Testis (tissue), 3 donors: Measurements from ENCODE around the gene ERI3. TPM values are rescaled to one million over a fixed set of nuclear protein-coding genes. Genes with fewer than 3 reads are reported as not detected.

Experiments
- DNase-seq: peaks from one replicate; pipeline ENCODE4 v3.0.0-alpha.2; 2019
- H3K27ac ChIP-seq, 2 donors: fragments of 200-600 bp; sonication (generic); one replicate each; pipeline ENCODE4 v1.5.1; 2019
- H3K27me3 ChIP-seq: fragments of 200-600 bp; sonication (generic); one replicate; pipeline ENCODE4 v1.5.1; 2019
- H3K36me3 ChIP-seq: fragments of 200-600 bp; sonication (generic); one replicate; pipeline ENCODE4 v1.5.1; 2017; ENCODE audit warnings: low read depth; ENCODE audit errors: missing control alignments
- H3K4me1 ChIP-seq: fragments of 200-600 bp; sonication (generic); one replicate; pipeline ENCODE4 v1.5.1; 2019
- H3K4me3 ChIP-seq, 2 donors: fragments of 200-600 bp; sonication (generic); one replicate each; pipeline ENCODE4 v1.5.1; 2017 to 2019
- H3K9me3 ChIP-seq: fragments of 200-600 bp; sonication (generic); one replicate; pipeline ENCODE4 v1.5.1; 2017
- CTCF ChIP-seq, 3 experiments: fragments of 450-650 bp in 2 of 3; fragments of 200-600 bp in 1 of 3; sonication (generic) in 1 of 3; IDR thresholded peaks; one replicate each; pipeline ENCODE4 v1.5.1; 2016 to 2019; ENCODE audit warnings: antibody characterized with exemption in 3 of 3, mild to moderate bottlenecking in 2 of 3, moderate library complexity in 1 of 3
- POLR2A ChIP-seq: fragments of 450-650 bp; IDR thresholded peaks from one replicate; pipeline ENCODE4 v1.6.1; 2017; ENCODE audit warnings: antibody characterized with exemption, mild to moderate bottlenecking, moderate library complexity
- WGBS, 2 donors: methylation state at CpG; one replicate each; pipeline ENCODE4 v1.1.5; 2018; 5-methylcytosine and 5-hydroxymethylcytosine counted together
- intact Hi-C: fragments of 100-400 bp; cut with DNase I; formaldehyde crosslinking; loops from one replicate; pipeline ENCODE4 v1.15.1; 2023; ENCODE audit warnings: low total_unique reads
- polyA plus RNA-seq: library from polyadenylated mRNA; stranded (reverse); fragments of 350-450 nt; fragmentation: Illumina TruSeq; extraction: RNeasy Lipid Tissue Mini Kit (QIAGEN cat#74804); gene quantifications from one replicate; pipeline ENCODE4 v1.2.3, GENCODE V29; 2014; ENCODE audit warnings: low read depth, low replicate concordance; ENCODE audit not compliant: insufficient read depth
- total RNA-seq, 2 donors: library from RNA; depleted of rRNA; stranded (reverse); fragments of >200 nt; gene quantifications; one replicate each; pipeline ENCODE4 v1.2.3, GENCODE V29; 2016

Gene ERI3
- total and polyA plus RNA-seq, 3 donors from 2014 or later: 104 to 140 (median 109) TPM

- 87 to 95% methylated on average over 1 of the region's 1 CpG for WGBS, 2 donors
- TF ChIP-seq CTCF (IDR thresholded peaks at IDR 0.05) (no peak), POLR2A (no peak)
- H3K4me3 ChIP-seq: no peak overlapping the region
- H3K4me1 ChIP-seq: no peaks in the 10 kb centered on the region
- no peak overlapping the region for H3K27ac ChIP-seq
- no peaks in the 10 kb centered on the region for H3K36me3 ChIP-seq
- H3K9me3 ChIP-seq: no peaks in the 10 kb centered on the region
- no peak for DNase-seq
- no peaks in the 10 kb centered on the region for H3K27me3 ChIP-seq
- intact Hi-C loops: no loop called here
These were observed 87.0 kb downstream of the ERI3 start for GRCh38 chr1:44268054-44268453.

GRCh38 chr1:44267438-44267837, 87.6 kb downstream of the ERI3 start:
- no peak overlapping the region for H3K27ac ChIP-seq
- TF ChIP-seq CTCF (IDR thresholded peaks at IDR 0.05) (no peak), POLR2A (no peak)
- no peaks in the 10 kb centered on the region for H3K27me3 ChIP-seq
- intact Hi-C loops: no loop called here
- H3K36me3 ChIP-seq: no peaks in the 10 kb centered on the region
- 92 to 95% methylated on average over 5 of the region's 5 CpGs for WGBS, 2 donors
- no peaks in the 10 kb centered on the region for H3K4me1 ChIP-seq
- no peaks in the 10 kb centered on the region for H3K9me3 ChIP-seq
- DNase-seq: no peak
- no peak overlapping the region for H3K4me3 ChIP-seq

- H3K27ac ChIP-seq: no peak overlapping the region
- H3K9me3 ChIP-seq: no peaks in the 10 kb centered on the region
- intact Hi-C loops: no loop called here
- no peak overlapping the region for H3K4me3 ChIP-seq
- no peaks in the 10 kb centered on the region for H3K27me3 ChIP-seq
- 95% methylated on average over 6 of the region's 6 CpGs for whole genome bisulfite sequencing, 2 donors
- no peaks in the 10 kb centered on the region for H3K36me3 ChIP-seq
- H3K4me1 ChIP-seq: no peaks in the 10 kb centered on the region
- TF ChIP-seq POLR2A (no peak), CTCF (IDR thresholded peaks at IDR 0.05) (no peak)
- DNase-seq: no peak
These were observed 88.4 kb downstream of the ERI3 start for GRCh38 chr1:44266400-44267344.

GRCh38 chr1:44265656-44266358, 89.2 kb downstream of the ERI3 start:
- WGBS, 2 donors: 88 to 95% methylated on average over 1 of the region's 1 CpG
- DNase-seq: no peak
- Histone ChIP-seq H3K4me1 (no peaks in the 10 kb centered on the region), H3K27me3 (no peaks in the 10 kb centered on the region), H3K36me3 (no peaks in the 10 kb centered on the region), H3K9me3 (no peaks in the 10 kb centered on the region), H3K4me3 (no peak overlapping the region), H3K27ac (no peak overlapping the region)
- TF ChIP-seq CTCF (IDR thresholded peaks at IDR 0.05) (no peak), POLR2A (no peak)
- intact Hi-C loops: no loop called here
